ENCODE measurements around the gene TPRA1.

TPRA1 gene

DNA sequence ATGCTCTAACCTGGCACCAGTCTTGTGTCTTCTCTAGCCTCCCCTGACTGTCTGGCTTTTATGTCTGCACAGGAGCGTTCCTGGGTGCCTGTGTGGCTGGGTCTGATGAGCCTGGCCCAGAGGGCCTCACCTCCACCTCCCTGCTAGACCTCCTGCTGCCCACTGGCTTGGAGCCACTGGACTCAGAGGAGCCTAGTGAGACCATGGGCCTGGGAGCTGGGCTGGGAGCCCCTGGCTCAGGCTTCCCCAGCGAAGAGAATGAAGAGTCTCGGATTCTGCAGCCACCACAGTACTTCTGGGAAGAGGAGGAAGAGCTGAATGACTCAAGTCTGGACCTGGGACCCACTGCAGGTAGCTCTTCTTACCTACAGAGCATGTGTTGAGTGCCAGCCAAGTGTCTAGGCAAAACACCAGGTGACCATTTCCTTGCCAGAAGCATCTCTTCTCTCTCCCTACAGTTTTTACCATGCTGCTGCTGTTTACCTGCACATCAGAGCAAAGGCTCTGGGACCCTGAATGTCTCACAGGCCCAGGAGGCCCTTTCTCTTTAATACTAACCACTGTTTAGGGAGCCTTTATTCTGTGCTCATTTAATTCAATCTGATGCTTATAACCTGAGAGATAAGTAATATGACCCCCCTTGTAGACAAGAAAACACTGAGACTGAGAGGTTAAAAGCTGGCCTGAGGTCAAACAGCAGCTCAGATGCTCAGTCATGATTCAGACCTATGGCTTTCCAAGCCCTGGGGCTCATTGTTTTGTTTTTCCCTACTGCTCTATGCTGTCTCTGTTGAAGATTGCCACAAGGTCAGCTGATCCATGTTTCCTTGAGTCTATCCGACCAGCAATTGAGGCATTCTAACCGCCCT, 48.9 kb upstream of the TPRA1 start:
- TF ChIP-seq ZC3H10 (CRISPR knock-in tag; IDR thresholded peaks at IDR 0.05) (no peak), ARNTL (CRISPR knock-in tag; IDR thresholded peaks at IDR 0.05; ENCODE audit: borderline replicate concordance, low read depth) (no peak), TOX (CRISPR knock-in tag; IDR thresholded peaks at IDR 0.05; ENCODE audit: borderline replicate concordance) (no peak), RARB (CRISPR knock-in tag; IDR thresholded peaks at IDR 0.05) (no peak), OSR1 (CRISPR knock-in tag; IDR thresholded peaks at IDR 0.05) (no peak), PATZ1 (CRISPR knock-in tag; IDR thresholded peaks at IDR 0.05; ENCODE audit: borderline replicate concordance) (no peak), ZFP30 (CRISPR knock-in tag; IDR thresholded peaks at IDR 0.05) (no peak), ZNF70 (CRISPR knock-in tag; IDR thresholded peaks at IDR 0.05) (no peak), ISL1 (CRISPR knock-in tag; IDR thresholded peaks at IDR 0.05) (no peak), CSDC2 (CRISPR knock-in tag; IDR thresholded peaks at IDR 0.05) (no peak), POU6F1 (CRISPR knock-in tag; IDR thresholded peaks at IDR 0.05; ENCODE audit: borderline replicate concordance, low read depth) (no peak), PPARA (CRISPR knock-in tag; IDR thresholded peaks at IDR 0.05; ENCODE audit: borderline replicate concordance) (no peak), SNAI2 (CRISPR knock-in tag; IDR thresholded peaks at IDR 0.05) (no peak), ESRRG (CRISPR knock-in tag; IDR thresholded peaks at IDR 0.05) (no peak), ZNF8 (CRISPR knock-in tag; IDR thresholded peaks at IDR 0.05) (no peak)
- TF ChIP-seq, protein P1, sequence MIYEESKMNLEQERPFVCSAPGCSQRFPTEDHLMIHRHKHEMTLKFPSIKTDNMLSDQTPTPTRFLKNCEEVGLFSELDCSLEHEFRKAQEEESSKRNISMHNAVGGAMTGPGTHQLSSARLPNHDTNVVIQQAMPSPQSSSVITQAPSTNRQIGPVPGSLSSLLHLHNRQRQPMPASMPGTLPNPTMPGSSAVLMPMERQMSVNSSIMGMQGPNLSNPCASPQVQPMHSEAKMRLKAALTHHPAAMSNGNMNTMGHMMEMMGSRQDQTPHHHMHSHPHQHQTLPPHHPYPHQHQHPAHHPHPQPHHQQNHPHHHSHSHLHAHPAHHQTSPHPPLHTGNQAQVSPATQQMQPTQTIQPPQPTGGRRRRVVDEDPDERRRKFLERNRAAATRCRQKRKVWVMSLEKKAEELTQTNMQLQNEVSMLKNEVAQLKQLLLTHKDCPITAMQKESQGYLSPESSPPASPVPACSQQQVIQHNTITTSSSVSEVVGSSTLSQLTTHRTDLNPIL (CRISPR knock-in tag; IDR thresholded peaks at IDR 0.05; ENCODE audit: low read depth): no peak
- TF ChIP-seq, protein P2, sequence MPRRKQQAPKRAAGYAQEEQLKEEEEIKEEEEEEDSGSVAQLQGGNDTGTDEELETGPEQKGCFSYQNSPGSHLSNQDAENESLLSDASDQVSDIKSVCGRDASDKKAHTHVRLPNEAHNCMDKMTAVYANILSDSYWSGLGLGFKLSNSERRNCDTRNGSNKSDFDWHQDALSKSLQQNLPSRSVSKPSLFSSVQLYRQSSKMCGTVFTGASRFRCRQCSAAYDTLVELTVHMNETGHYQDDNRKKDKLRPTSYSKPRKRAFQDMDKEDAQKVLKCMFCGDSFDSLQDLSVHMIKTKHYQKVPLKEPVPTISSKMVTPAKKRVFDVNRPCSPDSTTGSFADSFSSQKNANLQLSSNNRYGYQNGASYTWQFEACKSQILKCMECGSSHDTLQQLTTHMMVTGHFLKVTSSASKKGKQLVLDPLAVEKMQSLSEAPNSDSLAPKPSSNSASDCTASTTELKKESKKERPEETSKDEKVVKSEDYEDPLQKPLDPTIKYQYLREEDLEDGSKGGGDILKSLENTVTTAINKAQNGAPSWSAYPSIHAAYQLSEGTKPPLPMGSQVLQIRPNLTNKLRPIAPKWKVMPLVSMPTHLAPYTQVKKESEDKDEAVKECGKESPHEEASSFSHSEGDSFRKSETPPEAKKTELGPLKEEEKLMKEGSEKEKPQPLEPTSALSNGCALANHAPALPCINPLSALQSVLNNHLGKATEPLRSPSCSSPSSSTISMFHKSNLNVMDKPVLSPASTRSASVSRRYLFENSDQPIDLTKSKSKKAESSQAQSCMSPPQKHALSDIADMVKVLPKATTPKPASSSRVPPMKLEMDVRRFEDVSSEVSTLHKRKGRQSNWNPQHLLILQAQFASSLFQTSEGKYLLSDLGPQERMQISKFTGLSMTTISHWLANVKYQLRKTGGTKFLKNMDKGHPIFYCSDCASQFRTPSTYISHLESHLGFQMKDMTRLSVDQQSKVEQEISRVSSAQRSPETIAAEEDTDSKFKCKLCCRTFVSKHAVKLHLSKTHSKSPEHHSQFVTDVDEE (CRISPR knock-in tag; IDR thresholded peaks at IDR 0.05): no peak
- TF ChIP-seq, protein P3, sequence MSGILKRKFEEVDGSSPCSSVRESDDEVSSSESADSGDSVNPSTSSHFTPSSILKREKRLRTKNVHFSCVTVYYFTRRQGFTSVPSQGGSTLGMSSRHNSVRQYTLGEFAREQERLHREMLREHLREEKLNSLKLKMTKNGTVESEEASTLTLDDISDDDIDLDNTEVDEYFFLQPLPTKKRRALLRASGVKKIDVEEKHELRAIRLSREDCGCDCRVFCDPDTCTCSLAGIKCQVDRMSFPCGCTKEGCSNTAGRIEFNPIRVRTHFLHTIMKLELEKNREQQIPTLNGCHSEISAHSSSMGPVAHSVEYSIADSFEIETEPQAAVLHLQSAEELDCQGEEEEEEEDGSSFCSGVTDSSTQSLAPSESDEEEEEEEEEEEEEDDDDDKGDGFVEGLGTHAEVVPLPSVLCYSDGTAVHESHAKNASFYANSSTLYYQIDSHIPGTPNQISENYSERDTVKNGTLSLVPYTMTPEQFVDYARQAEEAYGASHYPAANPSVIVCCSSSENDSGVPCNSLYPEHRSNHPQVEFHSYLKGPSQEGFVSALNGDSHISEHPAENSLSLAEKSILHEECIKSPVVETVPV (CRISPR knock-in tag; IDR thresholded peaks at IDR 0.05): no peak
- ATAC-seq: no peak

GRCh38 chr3:127637971-127638370, 47.4 kb upstream of the TPRA1 start:
- no peak for ATAC-seq
- TF ChIP-seq ZNF8 (CRISPR knock-in tag; IDR thresholded peaks at IDR 0.05) (no peak), POU6F1 (CRISPR knock-in tag; IDR thresholded peaks at IDR 0.05; ENCODE audit: borderline replicate concordance, low read depth) (no peak), RARB (CRISPR knock-in tag; IDR thresholded peaks at IDR 0.05) (no peak), CSDC2 (CRISPR knock-in tag; IDR thresholded peaks at IDR 0.05) (no peak), ZFP3 (CRISPR knock-in tag; IDR thresholded peaks at IDR 0.05) (no peak)
- TF ChIP-seq, protein P1 (CRISPR knock-in tag; IDR thresholded peaks at IDR 0.05; ENCODE audit: low read depth): no peak
- TF ChIP-seq, protein P3 (CRISPR knock-in tag; IDR thresholded peaks at IDR 0.05): no peak
